K562 (cell line): ENCODE measurements around the gene PNPLA8. TPM values are rescaled to one million over a fixed set of nuclear protein-coding genes. Genes with fewer than 3 reads are reported as not detected.

Source experiments
- CAMTA2 ChIP-seq: fragments of 250-450 bp; sonication (Bioruptor Pico); conservative IDR thresholded peaks from 2 replicates; pipeline ENCODE4 v1.5.1; 2022
- ERF ChIP-seq: fragments of 450-650 bp; formaldehyde crosslinking; IDR thresholded peaks from 2 replicates; pipeline ENCODE4 v1.4.0; 2020; ENCODE audit warnings: mild to moderate bottlenecking, mixed read lengths
- FOXK2 ChIP-seq, 2 experiments: fragments of 450-650 bp; IDR thresholded peaks in 1 of 2; conservative IDR thresholded peaks in 1 of 2; 2 replicates each; pipeline ENCODE4 v1.6.1; 2016; ENCODE audit warnings: low read depth in 2 of 2, mild to moderate bottlenecking in 1 of 2
- MTA3 ChIP-seq: fragments of 450-650 bp; formaldehyde crosslinking; IDR thresholded peaks from 2 replicates; pipeline ENCODE4 v1.6.1; 2017; ENCODE audit warnings: mild to moderate bottlenecking, borderline replicate concordance
- MTF1 ChIP-seq: fragments of 250-450 bp; sonication (Bioruptor Pico); IDR thresholded peaks from 2 replicates; pipeline ENCODE4 v1.9.0; 2021; ENCODE audit warnings: moderate library complexity, mild to moderate bottlenecking, inconsistent platforms, borderline replicate concordance
- SIN3A ChIP-seq, 2 experiments: fragments of 150-350 bp in 1 of 2; IDR thresholded peaks; 2 replicates each; pipeline ENCODE4 v1.6.1; 2011 to 2016; ENCODE audit warnings: borderline replicate concordance in 2 of 2, low read depth in 2 of 2, low read length in 2 of 2, mild to moderate bottlenecking in 2 of 2, moderate library complexity in 2 of 2; ENCODE audit not compliant: control insufficient read depth in 1 of 2
- TEAD1 ChIP-seq, 2 experiments: fragments of 450-650 bp in 1 of 2; sonication (generic) in 1 of 2; formaldehyde crosslinking; IDR thresholded peaks; 2 replicates each; pipeline versions ENCODE4 v1.4.0 to v1.8.0; 2020 to 2022; ENCODE audit warnings: mild to moderate bottlenecking in 2 of 2, missing genetic modification reagents in 1 of 2
- TEAD4 ChIP-seq, 2 experiments: sonication (generic) in 1 of 2; formaldehyde crosslinking in 1 of 2; IDR thresholded peaks; 2 replicates each; pipeline versions ENCODE4 v1.6.1 to v1.8.0; 2012 to 2022; ENCODE audit warnings: borderline replicate concordance in 1 of 2, inconsistent platforms in 1 of 2, low read length in 1 of 2, mild to moderate bottlenecking in 1 of 2, missing genetic modification reagents in 1 of 2
- YY1 ChIP-seq, 3 experiments: IDR thresholded peaks; 2 replicates each; pipeline ENCODE4 v1.6.1; 2011; ENCODE audit warnings: low read length in 2 of 3, mild to moderate bottlenecking in 2 of 3, moderate library complexity in 2 of 3, borderline replicate concordance in 1 of 3, control low read depth in 1 of 3, low read depth in 1 of 3; ENCODE audit not compliant: insufficient read depth in 3 of 3, insufficient replicate concordance in 2 of 3, control insufficient read depth in 1 of 3, insufficient read length in 1 of 3; ENCODE audit errors: extremely low read depth in 1 of 3
- ZBTB12 ChIP-seq: fragments of 250-450 bp; sonication (Bioruptor Pico); IDR thresholded peaks from 2 replicates; pipeline ENCODE4 v1.4.0; 2020
- ZNF133 ChIP-seq: fragments of 250-450 bp; sonication (Bioruptor Pico); IDR thresholded peaks from 2 replicates; pipeline ENCODE4 v1.4.0; 2020; ENCODE audit warnings: mild to moderate bottlenecking
- ZNF384 ChIP-seq: IDR thresholded peaks from 2 replicates; pipeline ENCODE4 v1.6.1; 2012; ENCODE audit warnings: low read depth, low read length, improper control_type of control experiment
- ZNF668 ChIP-seq: fragments of 250-450 bp; sonication (Bioruptor Pico); IDR thresholded peaks from 2 replicates; pipeline ENCODE4 v1.8.0; 2022; ENCODE audit warnings: mild to moderate bottlenecking, inconsistent platforms
- ZNF75A ChIP-seq: fragments of 450-650 bp; formaldehyde crosslinking; IDR thresholded peaks from 2 replicates; pipeline ENCODE4 v1.4.0; 2020; ENCODE audit warnings: mild to moderate bottlenecking
- polyA plus RNA-seq, 8 experiments: library from polyadenylated mRNA; depleted of rRNA in 4 of 8; stranded (reverse) in 5 of 8; unstranded in 3 of 8; fragments of >200 nt; fragmentation: Nextera tagmentation in 2 of 8; fragmentation: Illumina TruSeq in 1 of 8; extraction: Ambion mirVana in 2 of 8; extraction: Trizol in 1 of 8; gene quantifications; 2 replicates each; pipeline versions ENCODE4 v1.2.1 to v1.2.3, GENCODE V29; 2011 to 2014; ENCODE audit warnings: inconsistent platforms in 1 of 8, missing spikeins in 1 of 8
- total RNA-seq, 7 experiments: library from RNA; depleted of rRNA in 6 of 7; stranded (reverse); fragments of >200 nt in 6 of 7; fragmentation: Illumina TruSeq in 2 of 7; extraction: Trizol in 2 of 7; gene quantifications; 2 replicates each; pipeline versions ENCODE4 v1.2.1 to v1.2.3, GENCODE V29; 2011 to 2021; ENCODE audit warnings: low replicate concordance in 1 of 7
- TF ChIP-seq, protein P1 (sequence below): fragments of 150-350 bp; IDR thresholded peaks from 2 replicates; pipeline ENCODE4 v1.6.1; 2014; ENCODE audit warnings: low read depth, mild to moderate bottlenecking, low read length, borderline replicate concordance
- TF ChIP-seq, protein P2 (sequence below): fragments of 250-450 bp; sonication (Bioruptor Pico); IDR thresholded peaks from 2 replicates; pipeline ENCODE4 v1.8.0; 2021; ENCODE audit warnings: moderate library complexity, mild to moderate bottlenecking, inconsistent platforms
- TF ChIP-seq, protein P3 (sequence below), 2 experiments: fragments of 450-650 bp; IDR thresholded peaks; 2 replicates each; pipeline ENCODE4 v1.6.1; 2016

The PNPLA8 gene
- total and polyA plus RNA-seq, 9 of the 15 experiments (the other 6 are each of a cell fraction or from before 2014, with no cell fraction given) = 12.8 to 27.6 (median 16.3) TPM

GRCh38 chr7:108570146-108570755 lies 44.3 kb upstream of the PNPLA8 start (continued):
- TF ChIP-seq, protein P1, sequence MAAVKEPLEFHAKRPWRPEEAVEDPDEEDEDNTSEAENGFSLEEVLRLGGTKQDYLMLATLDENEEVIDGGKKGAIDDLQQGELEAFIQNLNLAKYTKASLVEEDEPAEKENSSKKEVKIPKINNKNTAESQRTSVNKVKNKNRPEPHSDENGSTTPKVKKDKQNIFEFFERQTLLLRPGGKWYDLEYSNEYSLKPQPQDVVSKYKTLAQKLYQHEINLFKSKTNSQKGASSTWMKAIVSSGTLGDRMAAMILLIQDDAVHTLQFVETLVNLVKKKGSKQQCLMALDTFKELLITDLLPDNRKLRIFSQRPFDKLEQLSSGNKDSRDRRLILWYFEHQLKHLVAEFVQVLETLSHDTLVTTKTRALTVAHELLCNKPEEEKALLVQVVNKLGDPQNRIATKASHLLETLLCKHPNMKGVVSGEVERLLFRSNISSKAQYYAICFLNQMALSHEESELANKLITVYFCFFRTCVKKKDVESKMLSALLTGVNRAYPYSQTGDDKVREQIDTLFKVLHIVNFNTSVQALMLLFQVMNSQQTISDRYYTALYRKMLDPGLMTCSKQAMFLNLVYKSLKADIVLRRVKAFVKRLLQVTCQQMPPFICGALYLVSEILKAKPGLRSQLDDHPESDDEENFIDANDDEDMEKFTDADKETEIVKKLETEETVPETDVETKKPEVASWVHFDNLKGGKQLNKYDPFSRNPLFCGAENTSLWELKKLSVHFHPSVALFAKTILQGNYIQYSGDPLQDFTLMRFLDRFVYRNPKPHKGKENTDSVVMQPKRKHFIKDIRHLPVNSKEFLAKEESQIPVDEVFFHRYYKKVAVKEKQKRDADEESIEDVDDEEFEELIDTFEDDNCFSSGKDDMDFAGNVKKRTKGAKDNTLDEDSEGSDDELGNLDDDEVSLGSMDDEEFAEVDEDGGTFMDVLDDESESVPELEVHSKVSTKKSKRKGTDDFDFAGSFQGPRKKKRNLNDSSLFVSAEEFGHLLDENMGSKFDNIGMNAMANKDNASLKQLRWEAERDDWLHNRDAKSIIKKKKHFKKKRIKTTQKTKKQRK = no peak
- TF ChIP-seq ZNF384 (0 out of 2 replicates have a peak, but pooled peaks have one; percentile 24), ZNF668 (no peak), MTF1 (CRISPR knock-in tag) (no peak), ZBTB12 (no peak), TEAD4 (IDR thresholded peaks at IDR 0.05; ENCODE audit: low read length) (peak; percentile 20; the same call in 1 of the 2 replicates), TEAD4 (CRISPR knock-in tag; IDR thresholded peaks at IDR 0.05; ENCODE audit: borderline replicate concordance) (no peak; the same call in 1 of the 2 replicates), ZNF75A (0 out of 2 replicates have a peak, but pooled peaks have one; percentile 44), YY1 (IDR thresholded peaks at IDR 0.05; ENCODE audit: borderline replicate concordance in 1 of 3, control insufficient read depth in 1 of 3, extremely low read depth in 1 of 3, insufficient read depth in 3 of 3, insufficient read length in 1 of 3, insufficient replicate concordance in 2 of 3, low read depth in 1 of 3, low read length in 2 of 3) (peak in 1 of 3 experiments; percentile 66), ERF (CRISPR knock-in tag) (no peak), ZNF133 (CRISPR knock-in tag) (no peak), CAMTA2 (CRISPR knock-in tag) (no peak), FOXK2 (conservative IDR thresholded peaks at IDR 0.05 in 1 of 2, IDR thresholded peaks at IDR 0.05 in 1 of 2; ENCODE audit: low read depth in 2 of 2) (peak in 1 of 2 experiments; percentile 55; a peak in 1 of 4 replicates), SIN3A (IDR thresholded peaks at IDR 0.05; ENCODE audit: borderline replicate concordance in 2 of 2, control insufficient read depth in 1 of 2, low read depth in 2 of 2, low read length in 2 of 2) (peak in 1 of 2 experiments; percentile 18; a peak in 1 of 4 replicates), MTA3 (0 out of 2 replicates have a peak, but pooled peaks have one; percentile 3), TEAD1 (CRISPR knock-in tag; IDR thresholded peaks at IDR 0.05) (0 out of 4 replicates have a peak, but pooled peaks of 1 of the 2 experiments have one; percentile 3)
- TF ChIP-seq, protein P2, sequence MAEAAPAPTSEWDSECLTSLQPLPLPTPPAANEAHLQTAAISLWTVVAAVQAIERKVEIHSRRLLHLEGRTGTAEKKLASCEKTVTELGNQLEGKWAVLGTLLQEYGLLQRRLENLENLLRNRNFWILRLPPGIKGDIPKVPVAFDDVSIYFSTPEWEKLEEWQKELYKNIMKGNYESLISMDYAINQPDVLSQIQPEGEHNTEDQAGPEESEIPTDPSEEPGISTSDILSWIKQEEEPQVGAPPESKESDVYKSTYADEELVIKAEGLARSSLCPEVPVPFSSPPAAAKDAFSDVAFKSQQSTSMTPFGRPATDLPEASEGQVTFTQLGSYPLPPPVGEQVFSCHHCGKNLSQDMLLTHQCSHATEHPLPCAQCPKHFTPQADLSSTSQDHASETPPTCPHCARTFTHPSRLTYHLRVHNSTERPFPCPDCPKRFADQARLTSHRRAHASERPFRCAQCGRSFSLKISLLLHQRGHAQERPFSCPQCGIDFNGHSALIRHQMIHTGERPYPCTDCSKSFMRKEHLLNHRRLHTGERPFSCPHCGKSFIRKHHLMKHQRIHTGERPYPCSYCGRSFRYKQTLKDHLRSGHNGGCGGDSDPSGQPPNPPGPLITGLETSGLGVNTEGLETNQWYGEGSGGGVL (CRISPR knock-in tag) = no peak
- TF ChIP-seq, protein P3, sequence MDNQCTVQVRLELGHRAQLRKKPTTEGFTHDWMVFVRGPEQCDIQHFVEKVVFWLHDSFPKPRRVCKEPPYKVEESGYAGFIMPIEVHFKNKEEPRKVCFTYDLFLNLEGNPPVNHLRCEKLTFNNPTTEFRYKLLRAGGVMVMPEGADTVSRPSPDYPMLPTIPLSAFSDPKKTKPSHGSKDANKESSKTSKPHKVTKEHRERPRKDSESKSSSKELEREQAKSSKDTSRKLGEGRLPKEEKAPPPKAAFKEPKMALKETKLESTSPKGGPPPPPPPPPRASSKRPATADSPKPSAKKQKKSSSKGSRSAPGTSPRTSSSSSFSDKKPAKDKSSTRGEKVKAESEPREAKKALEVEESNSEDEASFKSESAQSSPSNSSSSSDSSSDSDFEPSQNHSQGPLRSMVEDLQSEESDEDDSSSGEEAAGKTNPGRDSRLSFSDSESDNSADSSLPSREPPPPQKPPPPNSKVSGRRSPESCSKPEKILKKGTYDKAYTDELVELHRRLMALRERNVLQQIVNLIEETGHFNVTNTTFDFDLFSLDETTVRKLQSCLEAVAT (IDR thresholded peaks at IDR 0.05) = peak in 1 of 2 experiments; percentile 23; a peak in 3 of 4 replicates
